Inflammatory macrophage treated with lipopolysaccharide for 1 hour (primary cell): ENCODE results near the gene NFIL3.

Experiments used
- DNase-seq, 2 donors: peaks; one replicate each; pipeline ENCODE4 v3.0.0-alpha.2; 2020 to 2022

Gene NFIL3

DNA sequence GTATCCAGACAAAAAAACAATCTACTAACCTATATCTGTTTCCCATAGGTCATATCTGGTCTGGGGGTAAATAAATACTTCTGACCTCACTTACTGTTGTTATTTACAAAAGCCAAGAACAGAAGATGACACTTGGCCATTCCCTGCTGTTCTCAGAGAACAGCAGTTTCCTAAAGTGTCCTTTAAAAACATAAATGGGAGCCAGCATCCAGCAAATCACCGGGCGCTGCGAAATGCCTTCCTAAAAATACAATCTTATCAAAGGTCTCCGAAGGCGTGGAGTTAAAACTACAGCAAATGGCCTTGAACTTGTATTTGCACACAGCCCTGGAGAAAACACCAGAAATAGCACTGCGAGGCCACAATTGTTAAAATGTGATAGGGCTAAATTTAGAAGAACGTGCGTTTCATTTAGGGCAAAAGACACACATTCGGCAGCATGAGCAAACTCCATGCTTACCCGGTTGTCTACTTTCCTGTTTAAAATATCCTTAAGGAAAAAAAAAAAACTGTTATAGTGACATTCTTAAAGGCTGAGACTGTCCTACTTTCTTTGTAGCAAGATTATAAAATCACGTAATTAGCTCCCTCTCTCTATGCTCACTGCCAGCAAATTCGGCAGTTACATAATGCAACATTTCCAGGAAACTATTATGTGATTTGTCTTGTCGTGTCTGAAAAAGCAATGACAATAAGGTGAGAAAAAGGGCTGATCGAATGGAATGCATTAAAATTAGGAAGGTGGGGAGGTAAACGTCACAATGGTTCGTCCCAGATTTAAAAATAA, 1.5 kb downstream of the NFIL3 start:
- peak; percentile 31 to 44 for DNase-seq

DNA sequence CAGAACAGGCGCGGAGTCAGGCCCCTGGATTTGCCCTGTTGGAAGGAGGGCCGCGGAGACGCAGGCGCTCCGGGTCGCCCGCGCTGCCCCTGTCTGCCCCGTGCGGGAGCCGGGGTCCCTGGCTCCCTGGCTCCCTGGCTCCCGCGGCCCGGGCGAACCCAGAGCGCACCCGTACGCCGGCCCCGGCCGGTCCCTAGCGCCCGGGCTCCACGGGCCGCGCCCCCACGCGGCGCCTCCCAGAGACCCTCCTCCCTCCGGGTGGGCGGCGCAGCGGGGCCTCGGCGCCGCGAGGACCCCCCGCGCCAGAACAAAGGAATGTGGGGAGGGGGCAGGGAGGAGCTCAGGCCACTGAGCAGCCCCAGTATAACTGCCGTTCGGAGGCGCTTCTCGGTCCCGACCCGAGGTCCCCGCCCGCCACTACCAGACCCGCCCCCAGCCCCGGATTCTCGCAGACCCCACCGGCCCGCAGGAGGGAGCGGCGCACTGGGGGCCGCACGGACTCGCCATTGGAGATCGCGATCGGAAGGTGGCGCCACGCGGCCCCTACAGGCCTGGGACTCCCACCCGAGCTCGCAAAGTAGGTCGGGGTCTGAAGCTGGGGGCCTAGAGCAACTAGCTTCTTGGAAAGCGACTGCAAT, 2.4 kb downstream of the NFIL3 start:
- no peak for DNase-seq

DNA sequence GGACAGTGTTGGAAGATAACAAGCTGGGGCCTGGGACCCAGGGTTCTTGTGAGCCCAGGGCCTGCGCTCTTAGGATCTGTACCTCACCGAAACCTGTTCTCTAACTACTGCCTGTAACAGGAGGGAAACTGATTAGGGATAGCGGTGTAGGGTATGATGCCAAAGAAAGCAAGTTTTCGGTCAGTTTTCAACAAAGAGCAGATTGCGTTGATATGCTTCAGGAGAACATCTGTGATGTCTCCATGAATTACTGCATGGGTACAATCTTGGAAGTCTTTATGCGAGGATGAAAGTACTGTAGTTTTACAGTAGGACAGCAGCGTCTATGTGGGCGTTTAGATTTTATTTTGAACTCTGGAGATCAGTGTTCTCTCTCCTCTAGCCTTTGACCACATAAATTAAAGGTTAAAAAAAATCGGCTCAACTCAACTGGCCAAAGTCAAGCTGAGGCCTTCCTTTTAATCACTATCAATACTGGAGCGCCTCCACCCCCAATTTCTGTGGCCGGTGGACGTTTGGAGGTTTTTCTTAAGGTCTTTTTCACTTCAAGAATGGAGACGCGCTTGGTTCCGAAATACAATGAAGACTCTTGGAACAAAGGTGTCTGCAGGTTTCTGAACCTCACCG, 3.0 kb downstream of the NFIL3 start:
- no peak for DNase-seq

DNA sequence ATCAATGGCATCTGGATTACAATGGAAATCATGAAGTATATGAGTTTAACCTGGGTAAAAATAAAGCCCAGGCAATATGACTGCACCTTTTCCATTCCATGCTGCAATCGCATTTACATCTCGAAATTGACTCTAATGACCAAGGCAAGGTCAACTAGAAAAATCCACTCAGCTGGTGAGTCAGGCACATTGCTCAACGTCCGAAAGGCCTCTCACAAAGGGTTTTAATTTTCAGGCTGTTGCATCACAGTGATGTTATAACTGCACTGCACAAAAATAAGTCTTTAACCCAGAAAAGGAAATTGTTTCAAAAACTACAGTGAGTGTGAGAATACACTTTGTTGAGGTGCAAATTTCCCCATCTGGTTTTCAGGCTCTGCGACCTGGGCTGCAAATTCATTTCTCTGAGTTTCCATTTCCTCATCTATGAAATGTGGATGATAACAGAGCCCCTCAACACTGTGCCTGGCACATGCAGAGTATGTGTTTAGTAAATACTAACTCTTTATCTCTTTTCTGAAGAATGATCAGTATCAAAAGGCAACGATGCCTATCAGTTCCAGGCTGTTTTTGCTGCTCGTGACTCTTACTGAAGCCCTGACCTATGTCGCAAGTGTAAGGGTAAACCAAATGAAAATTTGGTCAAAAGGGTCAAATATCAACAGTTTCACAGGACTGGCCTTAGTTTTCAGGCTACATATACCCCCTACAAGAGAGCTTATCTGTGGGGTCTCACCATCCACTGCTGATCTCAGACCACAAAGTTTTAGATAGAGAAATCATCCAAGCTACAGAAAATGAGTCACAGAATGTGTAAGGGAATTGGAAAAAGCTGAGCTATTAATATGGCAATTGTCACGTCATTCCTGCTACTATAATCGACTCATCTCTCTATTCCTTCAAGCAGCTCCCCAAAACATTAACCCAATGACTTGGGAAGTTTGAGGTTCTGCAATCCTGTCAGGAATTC, 4.1 kb downstream of the NFIL3 start:
- peak; percentile 96 to 97 for DNase-seq

DNA sequence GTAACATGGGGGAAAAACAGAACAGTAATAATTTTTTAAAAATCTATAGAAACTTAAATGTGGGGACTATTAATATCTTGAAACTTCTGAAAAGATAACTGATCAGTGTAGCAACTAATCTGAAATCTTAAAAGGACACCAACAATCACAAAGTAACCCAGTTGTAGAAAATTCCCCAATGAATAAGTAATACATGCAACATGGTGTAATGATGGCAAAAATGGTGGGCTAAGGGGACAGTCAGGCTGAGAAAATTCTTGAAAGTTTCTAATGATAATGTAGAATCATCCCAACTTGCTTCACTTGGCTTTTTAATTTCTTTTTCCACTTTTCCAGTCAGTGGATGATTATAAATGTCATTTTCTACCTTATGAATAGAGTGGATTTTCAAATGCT, 5.4 kb downstream of the NFIL3 start:
- no peak for DNase-seq

DNA sequence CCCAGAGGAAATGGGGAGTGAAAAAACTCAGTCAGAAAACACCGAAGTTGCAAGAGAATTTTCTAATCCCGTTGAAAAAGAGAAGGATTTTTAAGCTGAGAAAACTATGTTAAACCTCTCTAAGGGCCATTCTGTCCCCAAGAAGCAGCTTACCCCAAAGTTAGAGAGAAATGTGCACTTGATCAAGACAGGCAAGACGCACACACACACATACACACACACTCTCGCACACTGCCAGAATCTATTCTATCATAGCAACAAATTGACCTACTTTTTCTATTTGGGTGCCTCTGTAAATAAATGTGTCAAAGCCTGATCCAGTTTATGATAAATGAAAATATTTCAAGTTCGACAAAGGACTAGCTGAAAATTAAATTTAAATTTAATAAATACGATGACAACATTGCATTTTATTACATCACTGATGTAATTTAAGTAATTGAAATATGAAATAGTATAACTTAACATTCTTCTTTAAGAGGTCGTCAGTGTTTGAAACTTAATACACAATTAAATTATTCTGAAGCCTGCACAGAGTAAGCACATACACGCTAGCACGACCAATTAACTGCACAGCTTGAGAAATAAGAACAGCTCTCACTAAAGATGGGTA, 5.9 kb downstream of the NFIL3 start:
- no peak for DNase-seq

DNA sequence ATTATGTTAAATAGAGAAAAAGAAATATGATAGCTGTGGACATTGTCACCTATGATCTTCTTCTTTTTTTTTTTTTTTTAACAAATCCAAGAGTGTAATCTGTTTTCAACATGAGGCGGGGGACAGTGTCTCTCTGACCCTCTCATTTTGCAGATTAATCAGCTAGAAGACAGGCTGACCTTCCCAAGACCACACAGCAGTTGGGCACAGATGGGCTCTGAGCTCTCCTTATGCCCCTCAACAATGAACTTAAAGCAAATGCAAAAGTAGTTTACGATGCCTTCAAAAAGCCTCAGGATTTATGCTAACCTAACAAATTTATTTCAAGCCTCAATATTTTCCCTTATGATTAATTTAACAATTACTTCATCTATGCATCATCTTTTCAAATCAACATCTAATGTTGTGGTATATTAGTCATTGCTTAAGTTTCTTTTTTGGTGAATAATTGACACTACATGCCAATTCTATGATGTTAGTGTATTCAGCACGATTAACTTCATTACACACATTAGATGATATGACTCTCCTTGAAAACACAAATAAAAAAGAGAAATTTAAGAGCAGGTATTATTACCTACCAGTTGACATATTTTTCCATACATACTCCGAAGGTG, 7.4 kb downstream of the NFIL3 start:
- peak in 1 of 2 donors; percentile 40 for DNase-seq

DNA sequence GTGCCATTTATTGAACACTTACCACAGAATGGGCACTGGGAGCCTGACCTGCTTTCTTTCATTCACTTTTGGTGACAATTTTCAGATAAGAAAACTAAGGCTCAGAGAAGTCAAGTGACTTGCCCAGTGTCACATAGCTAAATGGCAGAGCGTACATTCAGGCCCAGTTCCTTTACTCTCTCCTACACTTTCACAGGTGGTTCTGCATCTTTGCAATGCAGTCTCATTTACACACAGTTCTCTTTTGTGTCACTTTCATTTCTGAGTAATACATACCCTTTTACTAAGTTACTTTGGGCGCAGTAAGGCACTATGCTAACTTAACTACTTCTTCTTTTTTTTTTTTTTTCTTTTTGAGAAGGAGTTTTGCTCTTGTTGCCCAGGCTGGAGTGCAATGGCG, 8.3 kb downstream of the NFIL3 start:
- DNase-seq = peak; percentile 60 to 63

DNA sequence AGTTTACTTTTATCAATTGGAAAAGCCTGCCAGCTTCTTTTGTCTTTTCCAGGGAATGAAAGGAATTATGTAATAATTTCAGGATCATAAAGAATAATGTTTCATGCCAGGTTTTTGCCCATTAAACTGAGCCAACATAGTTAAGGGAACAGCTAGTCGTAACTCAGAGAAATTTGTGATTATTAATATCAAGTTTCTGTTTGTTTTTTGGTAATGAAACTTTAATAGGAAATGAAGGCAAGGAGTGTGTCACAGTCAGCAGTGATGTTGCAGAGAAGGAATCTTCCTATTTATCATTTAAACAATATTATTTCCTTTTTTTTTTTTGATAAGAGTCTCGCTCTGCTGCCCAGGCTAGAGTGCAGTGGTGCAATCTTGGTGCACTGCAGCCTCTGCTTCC, 10.7 kb downstream of the NFIL3 start:
- no peak for DNase-seq

DNA sequence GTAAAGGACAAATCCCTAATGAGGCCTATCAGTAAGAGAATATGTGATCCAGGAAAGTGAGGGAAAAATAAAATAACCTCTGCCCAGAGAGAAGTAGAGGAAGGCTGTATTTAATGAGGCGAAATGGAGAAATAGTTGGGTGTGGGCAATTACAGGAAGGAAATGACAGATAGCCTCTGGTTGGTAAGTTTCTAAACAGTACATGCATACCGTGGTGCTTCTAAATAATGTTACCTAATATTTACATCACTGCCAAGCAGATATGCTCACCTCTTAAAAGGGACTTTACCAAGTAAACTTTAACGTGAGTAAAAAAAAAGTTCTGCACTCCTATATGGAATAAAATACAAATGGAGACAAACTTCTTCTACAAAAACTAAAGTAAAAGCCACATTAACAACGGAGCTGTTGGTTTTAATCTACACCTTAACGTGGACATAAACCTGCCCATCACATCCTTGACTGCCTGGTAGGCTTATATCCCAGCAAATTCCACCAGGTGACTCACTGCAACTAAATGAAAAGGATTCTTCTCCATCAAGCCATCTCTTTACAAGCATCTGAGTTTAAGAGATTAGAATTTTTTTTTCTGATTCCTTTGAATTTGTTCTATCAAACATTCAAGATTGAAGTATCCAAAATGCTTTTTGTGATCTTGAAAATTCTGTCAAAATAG, 12.4 kb downstream of the NFIL3 start:
- DNase-seq = peak; percentile 78 to 81

DNA sequence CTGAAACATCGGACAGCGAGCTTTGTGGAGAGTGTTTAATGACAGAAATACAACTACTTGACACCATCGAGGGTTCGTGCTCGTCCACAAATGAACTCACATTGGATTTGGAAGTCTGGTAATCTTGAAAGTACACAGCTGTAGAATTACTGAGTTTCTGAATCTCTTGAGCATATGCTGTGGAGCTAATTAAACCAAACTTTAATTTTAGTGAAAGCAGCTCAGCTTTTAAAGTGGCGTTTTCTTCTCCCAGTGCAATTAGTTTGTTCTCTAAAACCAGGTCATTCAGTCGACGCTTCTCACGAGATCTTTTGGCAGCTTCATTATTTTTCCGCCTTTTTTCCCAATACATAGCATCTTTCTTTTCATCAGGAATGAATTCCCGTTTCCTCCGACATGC, 13.5 kb downstream of the NFIL3 start:
- DNase-seq = no peak

DNA sequence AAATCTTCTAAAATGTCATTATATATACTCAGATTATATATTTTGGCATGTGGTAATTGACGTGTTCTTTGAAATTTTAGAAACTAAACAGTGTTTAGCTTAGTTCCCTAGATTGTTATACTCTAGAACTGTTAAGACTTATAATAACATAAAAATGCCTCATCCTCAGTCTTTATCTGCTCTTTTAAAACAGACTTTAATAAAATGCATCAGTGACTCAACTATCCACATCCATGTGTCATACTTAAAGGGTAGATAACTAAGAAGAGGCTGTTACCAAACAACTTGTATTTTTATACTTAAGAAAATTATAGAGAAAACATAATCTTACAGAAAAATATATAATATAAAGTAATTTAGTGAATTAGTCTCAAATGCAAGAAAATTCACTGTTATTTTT, 15.2 kb downstream of the NFIL3 start:
- DNase-seq = no peak

DNA sequence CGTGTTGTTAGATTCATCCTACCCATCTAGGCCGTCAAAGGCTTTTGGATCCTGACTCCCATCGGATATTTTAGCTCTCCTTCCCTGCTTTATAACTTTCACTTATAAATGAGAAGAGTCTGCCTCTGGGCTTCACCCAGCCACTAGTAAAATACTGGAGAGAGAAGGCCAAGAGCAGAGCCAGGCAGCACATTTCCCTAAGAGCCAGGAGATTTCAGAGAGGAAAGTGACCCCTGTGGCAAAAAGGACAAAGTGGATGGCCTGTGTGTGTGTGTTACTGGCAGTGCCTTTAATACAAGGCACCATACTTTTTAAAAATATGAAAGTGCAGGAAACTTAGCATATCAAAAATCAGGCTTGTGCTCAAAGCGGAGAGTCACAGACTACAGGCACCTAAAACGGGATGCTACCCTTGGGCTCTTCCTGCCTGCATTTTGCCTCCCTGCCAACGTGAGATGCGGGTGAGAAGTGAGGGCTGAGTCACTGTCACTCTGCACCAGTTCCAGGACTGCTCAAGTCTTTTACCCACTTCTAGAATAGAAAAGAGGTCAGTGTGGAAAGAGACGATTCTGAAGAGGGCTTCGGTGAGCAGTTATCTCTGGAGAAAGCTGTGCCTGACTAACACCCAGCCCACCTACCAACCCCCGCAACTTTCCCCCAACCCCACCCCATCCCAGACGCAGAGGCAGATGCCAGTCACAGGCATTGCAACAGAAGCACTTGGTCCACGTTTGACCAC, 15.9 kb downstream of the NFIL3 start:
- no peak for DNase-seq

DNA sequence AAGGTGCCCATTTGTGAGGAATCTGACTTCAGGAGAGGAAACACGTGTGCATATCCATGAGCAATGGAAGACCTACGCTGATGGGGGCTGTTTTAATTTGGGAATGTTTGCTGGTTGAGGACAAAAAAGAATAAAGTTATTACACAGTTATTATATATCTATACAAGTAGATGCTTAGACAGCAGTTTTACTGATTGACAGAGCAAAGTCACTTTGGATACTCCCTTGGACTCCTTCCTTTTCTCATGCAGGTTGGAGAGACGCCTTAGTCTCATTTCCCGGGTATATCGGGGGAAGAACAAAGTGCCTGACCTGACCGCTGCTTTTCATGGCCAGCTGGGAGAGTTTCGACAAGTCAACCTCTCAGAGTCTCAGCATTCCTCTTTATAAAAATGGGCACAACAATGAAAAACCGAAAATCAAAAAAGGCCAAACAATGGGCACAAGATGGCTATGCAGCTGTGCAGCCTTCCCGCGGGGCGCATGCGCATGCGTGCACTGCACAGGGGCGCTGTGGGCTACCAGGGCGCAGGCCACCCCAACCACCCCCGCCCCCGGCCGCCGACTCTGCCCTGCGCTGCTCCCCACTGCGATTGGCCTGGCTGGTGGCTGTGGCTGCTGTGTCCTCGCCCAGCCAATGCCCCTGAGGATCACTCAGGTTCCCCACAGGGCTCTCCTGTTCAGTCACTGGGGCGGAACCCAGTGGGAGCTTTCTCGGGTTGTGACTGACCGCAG, 18.1 kb downstream of the NFIL3 start:
- DNase-seq = no peak

DNA sequence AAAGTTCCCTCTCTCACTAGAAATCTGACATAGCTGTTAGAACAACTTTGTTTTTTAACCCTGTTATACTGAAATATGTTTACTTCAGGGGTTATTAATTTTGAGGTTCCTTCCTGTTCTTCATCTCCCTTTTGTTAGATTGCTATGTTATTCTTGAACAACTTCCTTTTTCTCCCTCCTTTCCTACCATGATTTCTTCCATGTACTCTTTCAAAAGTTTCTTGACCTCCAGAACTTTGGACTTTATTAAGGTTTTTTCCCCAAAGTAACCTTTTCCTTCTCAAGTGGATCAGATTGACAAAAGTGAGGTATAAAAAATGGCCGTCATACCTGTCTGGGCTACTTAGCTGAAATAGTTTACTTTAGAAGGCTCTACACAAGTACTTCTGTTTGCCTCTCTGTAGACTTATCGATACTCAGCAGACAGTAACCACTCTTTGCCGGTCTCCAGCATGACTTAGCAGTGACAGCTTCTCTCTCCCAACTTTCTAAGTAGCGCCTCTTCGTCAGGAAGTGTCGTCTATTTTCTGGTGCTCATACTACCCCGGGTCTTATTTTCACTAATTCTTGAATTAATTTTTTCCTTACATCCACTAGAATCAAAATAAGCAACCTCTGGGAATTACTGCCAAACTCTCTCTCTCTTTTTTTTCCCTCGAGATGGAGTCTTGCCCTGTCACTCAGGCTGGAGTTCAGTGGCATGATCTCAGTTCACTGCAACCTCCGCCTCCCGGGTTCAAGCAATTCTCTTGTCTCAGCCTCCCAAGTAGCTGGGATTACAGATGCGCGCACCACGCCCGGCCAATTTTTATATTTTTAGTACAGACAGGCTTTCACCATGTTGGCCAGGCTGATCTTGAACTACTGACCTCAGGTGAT, 19.7 kb downstream of the NFIL3 start:
- no peak for DNase-seq

DNA sequence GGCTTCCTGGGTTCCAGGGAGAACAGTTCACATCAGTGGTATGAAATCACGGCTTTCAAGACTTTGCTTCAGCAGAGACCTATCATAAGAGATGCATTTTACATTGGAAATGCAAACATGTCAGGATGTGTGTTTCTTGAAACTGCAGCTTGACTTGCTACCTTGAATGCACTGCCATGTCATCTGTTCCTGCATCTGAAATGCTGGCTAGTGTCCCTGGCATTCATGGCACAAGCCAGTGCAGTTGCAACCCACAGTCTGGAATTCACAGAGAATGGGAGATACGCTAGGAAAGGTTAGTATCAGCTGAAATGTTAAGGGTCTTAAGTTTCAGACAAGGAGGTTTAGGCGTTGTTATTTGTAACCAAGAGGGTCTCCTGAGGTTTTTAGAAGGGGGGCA, 24.7 kb downstream of the NFIL3 start:
- DNase-seq = no peak

DNA sequence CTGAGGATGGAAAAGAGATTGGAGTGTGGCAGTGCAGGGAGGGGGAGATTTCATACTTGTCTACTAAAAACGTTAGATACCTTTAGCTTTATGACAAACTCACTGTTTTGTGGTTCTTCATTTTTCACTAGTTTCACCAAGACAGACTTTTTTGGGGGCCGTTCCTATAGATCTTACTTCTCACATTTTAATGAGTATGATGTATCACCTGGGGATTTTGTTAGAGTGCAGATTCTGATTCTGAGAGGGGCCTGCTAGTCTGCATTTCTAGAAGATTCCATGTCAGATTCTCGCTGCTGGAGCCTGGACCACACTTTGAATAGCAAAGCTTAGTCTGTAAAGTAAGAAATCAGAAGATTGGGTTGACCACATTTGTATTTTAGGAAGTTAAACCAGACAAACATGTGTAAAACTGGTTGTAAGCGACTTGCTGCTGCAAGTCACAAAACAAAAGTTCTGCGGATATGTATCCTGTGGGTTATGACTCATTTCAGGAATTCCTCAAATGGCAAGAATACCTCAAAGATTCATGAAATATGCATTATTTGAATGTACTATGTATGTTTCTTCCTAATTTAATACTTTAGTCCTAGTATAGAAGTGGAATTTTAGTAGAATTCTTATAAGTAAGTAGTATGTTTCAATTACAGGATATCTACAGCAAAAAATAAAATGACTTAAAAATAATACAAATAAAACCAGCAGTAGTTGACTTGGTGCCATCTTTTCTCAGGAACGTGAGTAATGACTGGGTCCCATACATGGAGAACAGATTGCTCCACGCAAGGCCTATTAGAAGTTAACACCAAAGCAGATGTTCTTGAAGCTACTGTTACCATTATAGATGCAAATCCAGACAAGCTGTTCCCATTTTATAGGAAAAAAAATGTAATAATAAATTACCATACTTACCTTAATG, 27.8 kb downstream of the NFIL3 start:
- DNase-seq = peak; percentile 70 to 77

DNA sequence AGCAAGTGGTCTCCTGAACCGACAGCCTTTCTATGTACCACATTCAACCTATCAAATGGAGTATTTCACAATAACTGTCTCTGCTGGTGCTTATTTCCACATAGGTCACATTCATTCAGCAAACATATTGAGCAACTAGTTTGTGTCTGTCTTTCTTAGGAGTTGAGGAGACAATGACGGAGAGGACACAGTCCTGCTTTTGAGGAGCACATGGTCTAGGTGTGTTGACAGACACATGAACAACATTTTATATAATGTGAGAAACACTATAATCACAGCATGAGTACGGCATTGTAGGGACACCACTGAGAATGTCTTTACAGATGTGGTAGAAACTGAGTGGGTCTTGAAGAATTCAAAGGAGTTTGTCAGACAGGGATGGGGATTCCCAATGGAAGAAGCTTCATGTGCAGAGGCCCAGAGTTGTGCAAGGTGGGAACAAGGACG, 28.5 kb downstream of the NFIL3 start:
- DNase-seq = peak; percentile 68 to 84
